HG03095 (cell line): ENCODE measurements around the gene ABL2.
"Not testable (repeated sequence)": the region's sequence is repeated elsewhere in the genome, so short reads cannot be mapped to it uniquely, and the experiment has no call there.

Experiments used
- ATAC-seq: cut with Tn5 transposase; IDR thresholded peaks from one replicate; pipeline ENCODE4 v1.9.1; 2021; ENCODE audit warnings: moderate library complexity; ENCODE audit not compliant: unreplicated experiment

ABL2 gene

GRCh38 chr1:179229214-179230140, at the start of gene ABL2:
Gene ABL2, minus strand, starts transcription at chr1:179229677. Its CDS starts 280 bp downstream, at chr1:179229397.
- peak; percentile 54 for ATAC-seq

GRCh38 chr1:179278920-179279319, 49.4 kb upstream of the ABL2 start:
- ATAC-seq = no peak

- not testable (repeated sequence) for ATAC-seq
Observed at GRCh38 chr1:179274424-179274823, 44.9 kb upstream of the ABL2 start.

- no peak for ATAC-seq
Observed at GRCh38 chr1:179269071-179269470, 39.6 kb upstream of the ABL2 start.

- no peak for ATAC-seq
Observed at GRCh38 chr1:179264507-179264906, 35.0 kb upstream of the ABL2 start.

GRCh38 chr1:179263121-179263520, 33.6 kb upstream of the ABL2 start:
- ATAC-seq = no peak

- ATAC-seq = no peak
Observed at GRCh38 chr1:179262183-179262582, 32.7 kb upstream of the ABL2 start.

GRCh38 chr1:179253286-179253972, 24.0 kb upstream of the ABL2 start:
- no peak for ATAC-seq

- ATAC-seq = no peak
Observed at GRCh38 chr1:179252606-179253005, 23.1 kb upstream of the ABL2 start.

- no peak for ATAC-seq
Observed at GRCh38 chr1:179251675-179252074, 22.2 kb upstream of the ABL2 start.

- no peak for ATAC-seq
Observed at GRCh38 chr1:179247923-179248322, 18.4 kb upstream of the ABL2 start.

GRCh38 chr1:179245426-179245825, 15.9 kb upstream of the ABL2 start:
- ATAC-seq = not testable (repeated sequence)

- no peak for ATAC-seq
Observed at GRCh38 chr1:179241530-179242097, 12.1 kb upstream of the ABL2 start.

GRCh38 chr1:179237222-179237621, 7.7 kb upstream of the ABL2 start:
- no peak for ATAC-seq

- no peak for ATAC-seq
Observed at GRCh38 chr1:179234863-179235262, 5.4 kb upstream of the ABL2 start.

- ATAC-seq = no peak
Observed at GRCh38 chr1:179231923-179232322, 2.4 kb upstream of the ABL2 start.

GRCh38 chr1:179230721-179231120, 1.2 kb upstream of the ABL2 start:
- no peak for ATAC-seq

- no peak for ATAC-seq
Observed at GRCh38 chr1:179230251-179230650, 774 bp upstream of the ABL2 start.

GRCh38 chr1:179228783-179229213, 679 bp downstream of the ABL2 start:
- ATAC-seq = peak; percentile 26

GRCh38 chr1:179226738-179227137, 2.7 kb downstream of the ABL2 start:
- no peak for ATAC-seq

- not testable (repeated sequence) for ATAC-seq
Observed at GRCh38 chr1:179224466-179224865, 5.0 kb downstream of the ABL2 start.

- not testable (repeated sequence) for ATAC-seq
Observed at GRCh38 chr1:179221121-179221520, 8.4 kb downstream of the ABL2 start.
